Measurements from ENCODE around the gene FAM107B. TPM values are rescaled to one million over a fixed set of nuclear protein-coding genes. Genes with fewer than 3 reads are reported as not detected.

FAM107B gene
- total and polyA plus RNA-seq, 2 of the 13 experiments (the other 11 are each of a cell fraction or from before 2014, with no cell fraction given) = 15.7 to 24.8 TPM

- Histone ChIP-seq H3K27me3 (ENCODE audit: control insufficient read depth in 1 of 2, insufficient read depth in 2 of 2, low read length in 2 of 2) (no peaks in the 10 kb centered on the region), H3K4me1 (ENCODE audit: insufficient read depth, low read length) (peaks cover 11% of the 10 kb centered on the region), H3K36me3 (replicated peaks in 1 of 2; ENCODE audit: control insufficient read depth in 1 of 2, insufficient read depth in 2 of 2, low read length in 2 of 2) (no peaks in the 10 kb centered on the region), H4K20me1 (ENCODE audit: insufficient read depth, low read length) (no peaks in the 10 kb centered on the region), H3K79me2 (ENCODE audit: insufficient read depth, low read length) (no peaks in the 10 kb centered on the region), H2AFZ (ENCODE audit: low read length) (no peak overlapping the region), H3K9me3 (ENCODE audit: low read length) (no peaks in the 10 kb centered on the region), H3K27ac (ENCODE audit: extremely low read length, insufficient read depth, low read length) (no peak overlapping the region), H3K4me3 (replicated peaks in 1 of 3; ENCODE audit: insufficient read depth in 1 of 3, low read depth in 2 of 3, low read length in 3 of 3) (no peak overlapping the region), H3K4me2 (ENCODE audit: low read depth, low read length) (no peak overlapping the region), H3K9ac (ENCODE audit: insufficient read depth, low read depth, low read length) (no peak overlapping the region)
- ATAC-seq (no peak), FAIRE-seq (no peak), DNase-seq (ENCODE audit: low spot score) (no peak)
- intact Hi-C loops (cut with micrococcal nuclease; ENCODE audit: unreplicated experiment) = no loop called here
- ChIA-PET CTCF (ENCODE audit: low intra/inter-chr PET ratio, low total read pairs) (no interaction called here), POLR2A (no interaction called here)
- 93% methylated on average over 6 of the region's 7 CpGs for WGBS (ENCODE audit: low lambda C conversion rate)
- TF ChIP-seq ATF7 (IDR thresholded peaks at IDR 0.05) = peak; percentile 70
- TF ChIP-seq ATF7 (CRISPR knock-in tag; IDR thresholded peaks at IDR 0.05) = no peak
- TF ChIP-seq ZNF235 (CRISPR knock-in tag; IDR thresholded peaks at IDR 0.05; ENCODE audit: borderline replicate concordance) = no peak
- BruUV-seq (replicated peaks) = no TSS peak
- in situ Hi-C loops (cut with HindIII; ENCODE audit: extremely low pct_ligation_motif_present, low pct_unique_long_range_greater_than_20kb) = no loop called here
These were observed 156.0 kb downstream of the FAM107B start for GRCh38 chr10:14618674-14619073.

GRCh38 chr10:14617852-14618251, 156.8 kb downstream of the FAM107B start:
- H3K4me2 ChIP-seq (ENCODE audit: low read depth, low read length) = 0 out of 2 replicates have a peak overlapping the region, but pooled peaks have one; percentile 29
- ATAC-seq = peak; percentile 52; the same call in 2 of the 3 replicates
- ChIA-PET POLR2A (no interaction called here), CTCF (ENCODE audit: low intra/inter-chr PET ratio, low total read pairs) (no interaction called here)
- H3K9ac ChIP-seq (ENCODE audit: insufficient read depth, low read depth, low read length) = no peak overlapping the region
- WGBS (ENCODE audit: low lambda C conversion rate) = 69% methylated on average over 4 of the region's 4 CpGs
- H3K27ac ChIP-seq (ENCODE audit: extremely low read length, insufficient read depth, low read length) = no peak overlapping the region
- intact Hi-C loops (cut with micrococcal nuclease; ENCODE audit: unreplicated experiment) (no loop called here), in situ Hi-C loops (cut with HindIII; ENCODE audit: extremely low pct_ligation_motif_present, low pct_unique_long_range_greater_than_20kb) (no loop called here)
- no peaks in the 10 kb centered on the region for H3K79me2 ChIP-seq (ENCODE audit: insufficient read depth, low read length)
- no TSS peak for BruUV-seq (replicated peaks)
- no peaks in the 10 kb centered on the region for H4K20me1 ChIP-seq (ENCODE audit: insufficient read depth, low read length)
- peaks cover 15% of the 10 kb centered on the region for H3K4me1 ChIP-seq (ENCODE audit: insufficient read depth, low read length)
- TF ChIP-seq ELF1 (CRISPR knock-in tag; IDR thresholded peaks at IDR 0.05) (no peak), STAG1 (CRISPR knock-in tag; IDR thresholded peaks at IDR 0.05) (0 out of 2 replicates have a peak, but pooled peaks have one; percentile 12)
- no peak for DNase-seq (ENCODE audit: low spot score)
- H3K36me3 ChIP-seq (replicated peaks in 1 of 2; ENCODE audit: control insufficient read depth in 1 of 2, insufficient read depth in 2 of 2, low read length in 2 of 2) = no peaks in the 10 kb centered on the region
- H3K4me3 ChIP-seq (replicated peaks in 1 of 3; ENCODE audit: insufficient read depth in 1 of 3, low read depth in 2 of 3, low read length in 3 of 3) = no peak overlapping the region
- no peak overlapping the region for H2AFZ ChIP-seq (ENCODE audit: low read length)
- FAIRE-seq = no peak
- no peaks in the 10 kb centered on the region for H3K27me3 ChIP-seq (ENCODE audit: control insufficient read depth in 1 of 2, insufficient read depth in 2 of 2, low read length in 2 of 2)
- no peaks in the 10 kb centered on the region for H3K9me3 ChIP-seq (ENCODE audit: low read length)
